ENCODE measurements around the gene SLC44A3.

Gene SLC44A3

DNA sequence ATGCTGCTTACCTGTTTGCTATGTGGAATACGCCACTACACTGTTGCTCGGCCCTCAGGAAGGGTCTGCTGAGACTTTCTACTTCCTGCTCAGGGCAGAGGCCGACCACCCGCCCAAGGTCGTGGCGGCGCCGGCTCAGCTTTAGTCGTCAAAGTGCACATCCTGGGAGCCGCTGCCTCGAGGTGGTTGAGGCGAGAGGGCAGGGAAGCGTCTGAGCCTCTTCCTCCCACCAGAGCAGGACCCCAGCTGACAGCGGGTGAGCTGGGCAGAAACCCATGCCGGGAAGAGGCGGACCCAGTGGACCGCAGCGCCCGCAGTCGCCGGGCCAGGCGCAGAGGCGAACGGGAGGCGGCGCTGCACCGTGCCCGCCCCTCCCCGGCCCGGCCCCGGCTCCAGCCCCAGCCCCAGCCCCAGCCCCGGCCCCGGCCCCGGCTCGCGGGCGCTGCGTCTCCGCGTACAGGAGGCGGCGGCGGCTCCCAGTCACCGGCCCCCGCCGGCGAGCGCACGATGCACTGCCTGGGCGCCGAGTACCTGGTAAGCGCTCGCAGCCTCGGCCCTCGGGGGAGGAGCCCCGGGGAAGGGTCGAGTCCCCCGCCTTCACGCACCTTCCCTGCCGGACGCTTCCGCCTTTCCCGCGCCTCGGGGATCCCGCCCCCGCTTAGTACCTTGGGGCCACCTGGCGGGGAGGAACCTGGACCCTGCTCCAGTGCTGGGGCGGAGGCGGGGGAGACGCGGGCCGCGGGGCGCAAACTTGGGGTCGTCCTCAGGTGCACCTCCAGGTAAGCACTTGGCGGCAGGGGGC, at the start of gene SLC44A3:
Gene SLC44A3 (plus strand): TSS at position 413 of the 802 bp plus-strand sequence. CDS start 95 bp downstream, at position 508.
- peak; percentile 80 for DNase-seq

GRCh38 chr1:94772230-94772641, 47.9 kb upstream of the SLC44A3 start:
- no peak for DNase-seq

GRCh38 chr1:94772845-94773244, 47.3 kb upstream of the SLC44A3 start:
- no peak for DNase-seq

GRCh38 chr1:94773296-94773809, 46.8 kb upstream of the SLC44A3 start:
- no peak for DNase-seq

DNA sequence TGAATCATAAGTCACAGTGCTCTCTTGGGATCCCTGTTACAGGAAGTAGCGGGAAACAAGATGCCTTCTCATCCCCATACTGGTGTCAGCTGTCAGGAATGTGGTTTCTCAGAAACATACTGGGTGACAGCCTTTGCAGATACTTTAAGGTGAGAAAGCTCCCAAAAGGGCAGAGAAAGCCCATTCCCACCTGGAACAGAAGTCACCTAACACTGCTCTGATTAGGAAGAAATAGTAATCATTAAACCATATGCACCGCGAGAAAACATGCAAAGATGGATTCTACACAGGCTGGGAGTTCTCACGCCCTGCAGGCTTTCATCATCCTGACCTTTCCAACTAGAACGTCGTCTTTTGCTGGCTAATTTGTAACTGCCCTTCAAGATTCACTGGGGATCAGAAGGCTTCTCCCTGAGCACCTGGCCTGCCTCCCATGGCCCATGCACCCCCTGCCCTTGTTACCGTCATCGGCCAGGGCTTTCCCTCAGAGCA, 46.2 kb upstream of the SLC44A3 start:
- no peak for DNase-seq

DNA sequence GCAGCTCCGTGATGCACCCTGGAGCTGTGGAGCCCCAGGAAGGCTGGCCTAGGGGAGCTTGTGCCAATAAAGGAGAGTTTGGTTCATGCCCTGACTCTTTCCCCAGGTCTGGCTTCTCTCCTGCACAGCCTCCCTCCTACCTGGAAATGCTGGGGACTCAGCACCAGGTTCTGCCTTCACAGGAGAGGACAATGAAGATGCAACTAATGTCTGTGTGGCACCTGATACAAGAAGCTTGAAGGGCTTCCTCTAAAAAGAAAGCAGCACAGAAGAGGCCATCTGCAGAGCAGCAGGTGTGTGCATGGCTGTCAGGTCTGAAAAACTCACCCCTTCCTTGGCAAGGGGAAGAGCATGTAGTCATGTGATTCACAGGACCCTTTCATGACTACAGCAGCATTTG, 43.7 kb upstream of the SLC44A3 start:
- DNase-seq: no peak

- no peak for DNase-seq
Measured at GRCh38 chr1:94777281-94777680, 42.9 kb upstream of the SLC44A3 start.

GRCh38 chr1:94778808-94779207, 41.3 kb upstream of the SLC44A3 start:
- no peak for DNase-seq

DNA sequence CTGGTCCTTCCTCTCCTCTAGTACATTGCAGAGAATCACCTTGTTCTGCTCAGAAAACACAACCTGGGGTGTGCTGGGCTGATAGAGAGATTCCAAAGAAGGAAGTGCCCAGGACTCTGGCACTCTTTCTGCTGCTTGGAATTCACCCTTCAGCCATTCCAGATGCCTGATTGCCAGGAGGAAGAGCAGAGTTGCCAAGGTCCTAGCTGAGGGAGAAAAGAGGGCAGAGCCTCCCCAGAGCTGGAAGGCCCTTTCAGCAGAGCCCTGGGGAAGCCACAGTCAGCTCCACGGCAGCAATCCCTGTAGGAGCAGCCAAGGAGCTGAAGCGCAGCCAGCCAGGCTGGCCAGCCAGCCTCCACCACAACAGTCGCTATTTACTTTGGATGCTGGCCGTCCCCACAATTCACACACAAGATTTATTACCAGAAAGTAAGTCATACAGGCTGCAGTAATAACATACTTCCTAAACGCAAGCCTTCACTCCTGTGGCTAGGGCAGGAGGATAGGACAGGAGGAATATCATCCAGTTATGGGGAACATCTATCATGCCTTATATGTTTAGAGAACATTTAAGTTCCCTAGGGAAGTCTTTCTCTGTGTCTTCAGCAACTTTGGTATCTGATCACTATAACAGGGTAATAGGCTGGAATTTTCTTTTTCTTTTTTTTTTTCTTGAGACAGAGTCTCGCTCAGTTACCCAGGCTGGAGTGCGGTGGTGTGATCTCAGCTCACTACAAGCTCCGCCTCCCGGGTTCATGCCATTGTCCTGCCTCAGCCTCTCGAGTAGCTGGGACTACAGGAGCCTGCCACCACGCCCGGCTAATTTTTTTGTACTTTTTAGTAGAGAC, 36.6 kb upstream of the SLC44A3 start:
- peak; percentile 82 for DNase-seq

- DNase-seq: no peak
Measured at GRCh38 chr1:94784190-94784515, 36.0 kb upstream of the SLC44A3 start.

DNA sequence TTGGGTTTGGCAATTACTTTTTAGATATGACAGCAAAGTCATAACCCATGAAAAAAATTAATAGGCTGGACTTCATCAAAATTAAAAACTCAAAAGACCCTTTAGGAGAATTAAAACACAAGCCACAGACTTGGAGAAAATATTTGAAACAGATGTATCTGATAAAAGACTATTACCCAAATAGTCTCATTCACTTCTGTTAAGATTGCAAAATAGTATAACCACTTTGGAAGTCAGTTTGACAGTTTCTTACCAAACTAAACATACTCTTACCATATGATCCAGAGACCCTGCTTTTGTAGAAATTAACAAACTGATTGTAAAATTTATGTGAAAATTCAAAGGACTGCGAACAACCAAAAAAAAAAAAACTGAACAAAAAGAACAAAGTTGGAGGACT, 32.5 kb upstream of the SLC44A3 start:
- DNase-seq: no peak

- no peak for DNase-seq
Measured at GRCh38 chr1:94790246-94790645, 29.9 kb upstream of the SLC44A3 start.

GRCh38 chr1:94790670-94791069, 29.5 kb upstream of the SLC44A3 start:
- no peak for DNase-seq

DNA sequence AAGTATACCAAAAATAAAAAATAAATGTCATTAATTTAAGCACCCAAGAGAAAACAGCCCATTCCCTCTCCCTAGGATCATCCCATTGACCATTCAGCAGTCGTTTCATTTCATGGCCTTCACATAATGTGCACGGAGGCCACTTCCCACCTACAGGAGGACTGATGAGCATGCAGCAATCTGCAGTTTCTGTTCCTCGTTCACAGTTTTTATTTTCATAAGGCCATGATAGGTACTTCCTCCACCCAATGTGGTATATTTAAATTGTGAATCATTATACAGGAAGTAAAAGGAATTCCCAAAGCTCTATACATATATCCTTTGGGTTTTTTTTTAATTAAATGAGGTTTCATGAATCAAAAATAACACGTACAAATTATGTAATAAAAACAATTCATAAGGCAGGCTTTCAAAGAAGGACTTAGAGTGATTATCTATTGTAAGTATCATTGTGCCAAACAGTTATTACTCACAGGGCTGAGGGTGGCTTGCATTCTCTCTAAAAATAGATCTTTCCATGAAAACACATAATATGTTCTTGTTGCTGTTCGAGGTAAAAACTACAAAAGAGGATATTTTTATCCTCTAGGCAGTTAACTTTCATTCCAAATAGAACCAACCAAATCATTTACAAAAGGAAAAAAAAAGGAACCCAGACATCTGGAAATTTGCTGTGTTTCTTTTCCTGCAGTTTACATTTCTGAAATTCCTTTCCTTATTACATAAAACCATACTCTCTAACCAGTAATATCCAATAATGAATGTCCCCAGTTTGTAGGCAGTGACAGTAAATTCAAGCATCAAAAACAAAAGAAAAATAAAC, 27.5 kb upstream of the SLC44A3 start:
- no peak for DNase-seq

DNA sequence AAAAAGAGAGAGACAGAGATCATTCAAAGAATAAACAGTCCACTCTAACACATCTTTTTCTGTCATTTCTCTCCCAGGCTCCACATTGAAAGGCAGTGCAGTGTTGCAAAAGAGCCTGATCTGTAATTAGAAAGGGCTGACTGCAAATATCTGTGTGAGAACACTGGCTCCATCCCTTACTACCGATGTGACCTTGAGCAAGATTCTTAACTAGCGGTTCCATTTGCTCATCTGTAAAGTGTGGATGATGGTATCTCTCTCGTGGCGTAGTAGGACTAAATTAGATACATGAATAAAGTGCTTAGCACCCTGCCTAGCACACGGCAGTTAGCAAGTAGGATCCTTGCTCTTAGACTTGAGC, 26.9 kb upstream of the SLC44A3 start:
- DNase-seq: no peak

- DNase-seq: no peak
Measured at GRCh38 chr1:94795434-94795833, 24.7 kb upstream of the SLC44A3 start.

GRCh38 chr1:94796266-94796665, 23.9 kb upstream of the SLC44A3 start:
- no peak for DNase-seq

DNA sequence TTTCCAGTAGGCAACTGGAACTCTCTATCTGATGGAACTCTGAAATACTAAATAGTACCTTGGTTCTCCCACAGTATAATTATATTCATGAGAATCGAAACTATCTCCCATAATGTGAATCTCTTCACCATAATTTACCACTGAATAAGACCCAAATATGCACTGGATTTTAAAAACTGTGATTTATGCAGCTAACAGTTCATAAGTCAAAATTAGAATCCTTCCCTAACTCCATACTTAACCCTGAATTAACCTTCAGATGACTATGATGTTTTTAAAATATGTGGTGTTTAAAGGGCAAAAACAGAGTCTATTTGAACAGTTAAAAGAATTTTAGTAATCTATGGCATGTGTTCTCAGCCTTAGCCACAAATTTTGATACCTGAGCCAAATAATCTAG, 22.9 kb upstream of the SLC44A3 start:
- DNase-seq: no peak

DNA sequence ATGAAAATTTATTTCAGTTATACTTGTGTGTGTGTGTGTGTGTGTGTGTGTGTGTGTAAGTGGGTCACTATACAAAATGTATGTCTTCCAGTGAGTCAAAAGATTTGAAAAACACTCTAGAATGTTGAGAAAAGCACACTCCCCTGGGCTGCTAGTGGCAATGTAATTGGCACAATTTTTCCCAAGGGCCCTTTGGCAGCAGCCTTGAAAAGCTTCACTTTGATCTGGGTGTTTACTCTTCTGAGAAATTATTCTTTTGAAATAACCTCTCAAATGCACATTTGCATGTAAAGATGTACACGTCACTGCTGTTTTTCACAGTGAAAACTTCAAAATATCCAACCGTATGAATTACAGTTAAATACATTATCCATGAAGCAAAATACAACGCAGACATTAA, 22.1 kb upstream of the SLC44A3 start:
- DNase-seq: no peak

DNA sequence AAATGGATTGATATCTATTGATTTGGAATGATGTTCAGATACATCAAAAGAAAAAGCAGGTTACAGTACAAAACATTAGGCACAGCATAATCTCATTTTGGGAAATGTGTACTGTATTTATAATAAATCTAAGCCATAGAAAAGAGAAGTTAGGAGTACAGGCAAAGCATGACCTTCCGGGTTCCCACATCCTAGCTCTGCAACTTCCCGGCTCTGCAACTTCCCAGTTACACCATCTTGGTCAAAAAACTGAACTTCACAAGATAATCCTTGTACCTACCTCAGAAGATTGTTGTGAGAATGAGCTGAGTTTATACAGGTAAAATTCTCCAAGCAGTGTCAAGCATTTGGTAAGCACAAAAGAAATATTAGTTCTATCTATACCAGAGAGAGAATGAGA, 21.7 kb upstream of the SLC44A3 start:
- DNase-seq: no peak

DNA sequence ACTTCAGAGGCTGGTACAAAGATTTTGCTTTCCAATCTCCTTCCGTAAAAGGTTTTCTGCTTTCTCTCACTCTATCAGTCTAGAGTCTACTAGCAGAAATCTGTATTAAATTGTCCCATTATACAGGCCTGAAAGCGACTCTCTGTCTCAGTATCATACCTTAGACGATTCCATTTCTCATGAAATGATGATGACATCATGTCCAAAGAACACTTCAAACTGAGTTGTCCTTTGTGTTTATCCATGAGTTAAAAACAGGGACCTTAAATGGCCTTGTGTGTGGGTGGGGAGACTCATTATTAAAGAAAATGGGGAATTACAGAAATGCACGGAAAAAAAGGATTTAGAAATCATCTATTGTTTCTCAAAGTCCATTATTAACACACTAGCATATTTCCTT, 21.0 kb upstream of the SLC44A3 start:
- no peak for DNase-seq

GRCh38 chr1:94801919-94802546, 18.1 kb upstream of the SLC44A3 start:
- DNase-seq: no peak

- no peak for DNase-seq
Measured at GRCh38 chr1:94803106-94803505, 17.1 kb upstream of the SLC44A3 start.
